Fibroblast of skin of left quadriceps (primary cell): ENCODE results near the gene SPRY4.
"Not testable (repeated sequence)": the region's sequence is repeated elsewhere in the genome, so short reads cannot be mapped to it uniquely, and the experiment has no call there.

Experiments
- DNase-seq, 2 experiments: peaks; one replicate each; pipeline ENCODE4 v3.0.0-alpha.2; 2013; ENCODE audit warnings: low read depth in 2 of 2

The SPRY4 gene

GRCh38 chr5:142334538-142334937 is 9.7 kb upstream of the SPRY4 start:
- no peak for DNase-seq

DNA sequence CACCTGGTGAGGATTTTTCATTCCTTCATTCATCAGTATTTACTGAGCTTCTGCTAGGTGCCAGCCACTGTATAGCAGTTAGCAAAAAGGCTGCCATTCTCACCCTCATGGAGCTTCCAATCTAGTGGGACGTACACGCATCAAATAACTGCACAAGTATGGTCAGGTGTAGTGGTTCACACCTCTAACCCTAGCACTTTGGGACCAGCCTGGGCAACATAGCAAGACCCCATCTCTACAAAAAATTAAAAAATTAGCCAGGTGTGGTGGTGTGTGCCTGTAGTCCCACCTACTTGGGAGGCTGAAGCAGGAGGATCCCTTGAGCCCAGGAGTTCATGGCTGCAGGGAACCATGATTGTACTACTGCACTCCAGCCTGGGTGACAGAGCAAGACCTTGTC is 8.9 kb upstream of the SPRY4 start:
- DNase-seq = not testable (repeated sequence)

GRCh38 chr5:142330444-142330843 is 5.6 kb upstream of the SPRY4 start:
- DNase-seq = no peak

- DNase-seq = no peak
Measured at GRCh38 chr5:142330026-142330425, 5.2 kb upstream of the SPRY4 start.

DNA sequence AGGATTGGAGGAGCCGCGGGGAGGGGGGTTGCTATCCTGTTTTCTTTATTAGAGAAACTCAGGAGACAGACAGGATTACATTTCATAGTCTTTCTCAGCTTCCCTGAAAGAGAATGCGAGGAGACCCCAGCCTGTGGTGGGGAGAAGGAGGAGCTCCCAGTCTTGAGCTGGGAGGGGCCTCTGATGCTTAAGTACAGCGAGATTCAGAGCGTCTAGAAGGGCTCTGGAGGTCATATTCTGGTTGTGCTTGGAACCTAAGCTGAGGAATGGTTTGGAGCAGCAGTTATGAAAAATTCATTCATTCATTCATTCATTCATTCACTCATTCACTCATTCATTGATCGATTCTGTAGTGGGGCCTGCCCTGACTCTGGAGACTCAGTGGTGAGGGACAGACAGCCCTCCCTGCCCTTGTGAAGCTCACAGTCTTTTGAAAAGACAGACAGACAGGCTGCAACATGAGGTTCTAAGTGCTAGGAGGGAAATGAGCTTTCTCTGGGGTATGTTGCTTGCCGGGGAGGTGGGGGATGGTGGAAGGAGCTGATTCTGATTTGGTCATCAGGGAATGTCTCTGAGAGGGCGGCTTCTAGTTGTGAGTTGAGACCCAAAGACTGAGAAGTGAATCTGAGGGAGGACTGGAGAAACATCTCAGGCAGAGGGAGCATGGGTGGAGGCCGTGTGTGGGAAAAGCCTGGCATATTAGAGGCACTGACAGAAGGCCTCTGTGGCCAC is 2.5 kb upstream of the SPRY4 start:
- peak; percentile 65 to 72 for DNase-seq

GRCh38 chr5:142326480-142326938 is 1.7 kb upstream of the SPRY4 start:
- DNase-seq = no peak

DNA sequence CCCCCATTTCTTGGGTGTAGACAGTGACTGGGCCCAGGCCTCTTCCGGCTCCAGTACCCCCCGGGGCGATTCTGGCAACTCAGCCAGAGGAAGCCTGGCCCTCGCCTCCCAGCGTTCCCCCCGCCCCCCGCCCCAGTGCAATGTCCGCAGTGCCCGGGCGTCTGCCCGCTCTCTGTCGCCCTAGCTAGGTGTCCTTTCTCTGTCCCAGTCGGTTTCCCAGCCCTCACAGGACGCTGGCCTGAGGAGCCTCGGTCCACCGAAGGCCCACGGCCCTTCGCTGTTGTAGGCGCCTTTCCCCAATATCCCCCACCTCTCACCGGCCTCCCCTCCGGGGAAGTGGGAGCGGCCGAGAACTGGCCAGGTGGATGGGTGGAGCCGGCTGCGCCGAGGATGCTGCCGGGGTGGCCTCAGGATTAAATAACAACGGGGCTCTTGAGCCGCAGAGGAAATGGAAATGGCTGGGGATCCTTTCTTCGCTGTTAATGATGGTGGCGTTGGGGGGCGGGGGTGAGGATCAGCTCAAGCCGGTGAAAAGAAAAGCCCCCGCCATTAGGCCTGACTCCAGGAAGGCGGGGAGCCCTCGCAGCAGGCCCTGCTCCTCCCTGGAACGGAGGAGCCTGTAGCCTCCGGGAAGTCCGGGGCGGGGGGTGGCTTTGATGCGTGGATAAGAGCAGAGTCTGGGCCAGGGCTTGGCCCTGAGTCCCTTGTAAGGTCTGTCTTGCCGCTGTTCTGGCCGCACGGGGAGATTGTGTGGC is 1.1 kb upstream of the SPRY4 start:
- peak; percentile 58 to 59 for DNase-seq

DNA sequence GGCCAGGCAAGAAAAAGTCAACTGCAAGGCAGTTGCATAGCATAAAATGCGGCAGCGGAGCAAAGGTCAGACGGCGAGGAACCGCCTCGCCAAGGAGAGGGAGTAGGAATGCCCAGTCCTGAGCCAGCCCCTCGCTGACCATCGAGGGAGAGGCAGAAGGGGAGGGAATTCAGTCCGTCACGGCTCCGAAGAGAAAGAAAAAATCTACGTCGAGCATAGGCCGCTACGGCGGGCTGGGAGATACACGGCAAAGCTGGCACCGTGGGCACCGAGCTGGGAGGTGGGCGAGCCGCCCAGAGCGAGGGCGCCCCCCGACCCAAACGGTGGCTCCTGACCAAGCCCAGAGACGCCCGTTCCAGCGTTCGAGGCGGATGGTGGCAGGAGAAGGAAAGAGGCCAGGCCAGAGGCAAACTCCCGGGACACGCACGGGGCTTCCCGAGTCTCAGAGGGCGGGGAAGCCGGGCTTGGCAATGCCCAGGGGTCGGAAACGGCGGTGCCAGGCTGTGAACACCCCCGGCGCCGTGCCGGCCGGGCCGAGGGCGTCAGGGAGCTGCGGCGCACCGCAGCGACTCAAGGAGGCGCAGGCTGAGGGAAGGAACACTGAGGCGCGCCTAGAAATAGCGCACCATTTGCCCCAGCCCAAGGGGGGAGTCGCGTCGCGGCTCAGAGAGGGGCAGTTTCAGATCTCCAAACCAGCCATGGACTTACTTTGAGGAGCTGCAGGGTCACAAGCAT is 518 bp downstream of the SPRY4 start:
- no peak for DNase-seq

GRCh38 chr5:142323480-142324135 is 1.2 kb downstream of the SPRY4 start:
- no peak for DNase-seq

- DNase-seq = peak; percentile 50 to 57
Measured at GRCh38 chr5:142322747-142323479, 1.9 kb downstream of the SPRY4 start.

DNA sequence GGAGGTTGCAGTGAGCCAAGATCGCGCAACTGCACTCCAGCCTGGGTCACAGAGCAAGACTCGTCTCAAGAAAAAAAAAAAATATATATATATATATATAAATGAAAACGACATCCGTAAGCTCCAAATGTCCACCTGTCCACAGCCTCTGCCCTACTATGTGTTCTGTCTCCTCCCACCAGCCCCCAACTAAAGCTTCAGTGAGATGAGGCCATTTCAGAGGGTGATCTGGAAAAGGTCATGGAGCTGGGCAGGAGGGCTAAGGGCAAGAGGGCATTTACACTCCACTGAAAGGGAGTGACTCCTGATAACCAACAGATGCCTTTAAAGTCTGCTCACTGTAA is 2.4 kb downstream of the SPRY4 start:
- no peak for DNase-seq

GRCh38 chr5:142320851-142321560 is 3.8 kb downstream of the SPRY4 start:
- no peak for DNase-seq

GRCh38 chr5:142320430-142320738 is 4.4 kb downstream of the SPRY4 start:
- DNase-seq = no peak

DNA sequence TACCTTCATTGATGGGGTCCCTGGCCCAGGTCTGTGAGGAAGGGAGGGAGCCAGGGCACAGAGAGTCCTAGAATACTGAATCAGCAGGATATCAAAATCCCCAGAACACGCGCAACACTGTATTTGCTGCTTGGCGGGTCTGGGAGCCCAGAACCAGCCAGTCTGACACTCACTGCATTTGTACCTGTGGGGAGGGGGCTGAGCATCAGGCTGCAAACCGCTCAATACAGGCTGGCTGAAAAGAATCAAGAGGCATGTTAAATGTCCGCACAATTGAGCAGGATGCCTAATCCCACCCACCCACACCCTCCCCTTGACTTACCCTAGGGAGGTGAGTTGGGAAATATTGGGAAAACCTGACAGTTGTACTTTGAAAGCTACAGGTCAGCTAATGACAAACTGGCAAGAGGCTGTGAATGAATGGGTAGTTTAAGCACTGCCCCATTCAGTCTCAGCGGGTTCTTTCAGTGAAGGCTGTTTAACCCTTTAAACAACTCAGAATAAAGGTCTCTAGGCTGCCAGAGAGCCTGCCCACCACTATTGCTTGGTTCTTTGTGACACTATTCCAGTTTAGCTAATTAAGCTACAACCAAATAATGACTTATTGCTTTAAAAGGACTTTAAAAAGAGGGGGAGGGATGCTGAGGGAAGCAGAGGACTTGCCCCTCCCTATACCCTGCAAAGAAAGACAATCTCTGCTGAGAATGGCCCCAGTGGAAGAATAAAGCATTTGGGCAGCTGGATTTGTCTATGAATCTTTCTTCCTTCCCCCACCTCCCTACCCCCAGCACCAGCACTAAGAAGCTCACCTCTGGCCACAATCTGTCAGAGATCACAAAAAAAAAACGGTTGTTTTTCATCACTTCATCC is 5.0 kb downstream of the SPRY4 start:
- no peak for DNase-seq

DNA sequence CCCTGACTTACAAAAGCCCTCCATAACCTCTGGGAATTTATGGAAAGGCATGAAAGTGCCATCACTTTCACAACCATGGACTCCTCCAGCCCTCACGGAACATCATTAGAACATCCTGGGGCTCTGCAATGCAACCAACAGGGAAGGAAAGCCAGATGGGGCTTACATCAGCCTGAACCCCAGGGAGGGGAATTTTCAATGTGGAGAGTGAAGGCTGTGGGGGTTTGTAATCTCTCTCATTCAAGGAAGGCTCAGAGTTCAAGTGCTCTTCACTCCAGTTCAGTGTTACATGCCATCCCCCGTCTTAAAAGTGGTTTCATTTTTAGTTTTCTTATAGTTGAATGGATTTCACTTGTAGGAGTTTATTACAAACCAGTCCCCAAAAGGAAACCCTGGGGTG is 5.7 kb downstream of the SPRY4 start:
- DNase-seq = no peak

DNA sequence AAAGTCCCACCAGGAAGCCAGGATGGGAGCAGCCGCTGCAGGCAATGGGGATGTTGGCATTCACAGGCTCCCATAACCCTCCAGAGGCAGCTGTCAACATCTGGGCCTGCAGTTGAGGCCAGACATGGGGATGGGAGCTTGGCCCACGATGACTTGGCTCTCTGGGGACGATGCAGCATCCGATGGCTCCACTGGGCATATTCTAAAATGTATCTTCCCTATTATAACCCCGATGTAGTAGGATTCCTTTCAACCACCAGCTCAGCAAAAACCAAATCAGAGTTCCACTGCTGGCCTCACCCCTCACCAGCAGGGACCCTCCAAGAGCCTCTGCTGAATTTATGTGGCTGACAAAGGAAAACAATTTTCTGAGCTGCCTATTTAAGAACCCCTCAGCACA is 7.1 kb downstream of the SPRY4 start:
- DNase-seq = no peak

GRCh38 chr5:142317173-142317572 is 7.6 kb downstream of the SPRY4 start:
- no peak for DNase-seq

DNA sequence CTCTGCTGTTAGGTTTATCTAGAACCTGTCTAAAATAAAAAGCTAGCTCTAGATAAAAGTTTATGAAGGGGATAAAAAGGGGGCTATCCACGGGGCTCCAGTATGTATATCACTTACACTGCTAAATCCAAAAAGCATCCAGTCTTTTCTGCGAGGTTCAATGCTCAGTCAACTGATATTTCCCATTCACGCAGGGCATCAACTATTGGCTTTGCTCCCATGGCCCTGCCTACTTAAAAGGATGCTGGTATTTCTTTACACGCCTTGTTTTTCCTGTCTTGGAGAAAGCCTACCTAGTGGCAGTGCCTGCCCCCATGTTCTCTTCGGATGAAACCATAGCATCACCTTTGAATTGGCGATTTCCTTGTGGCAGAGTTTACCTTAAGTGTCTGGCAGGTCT is 8.1 kb downstream of the SPRY4 start:
- DNase-seq = no peak

DNA sequence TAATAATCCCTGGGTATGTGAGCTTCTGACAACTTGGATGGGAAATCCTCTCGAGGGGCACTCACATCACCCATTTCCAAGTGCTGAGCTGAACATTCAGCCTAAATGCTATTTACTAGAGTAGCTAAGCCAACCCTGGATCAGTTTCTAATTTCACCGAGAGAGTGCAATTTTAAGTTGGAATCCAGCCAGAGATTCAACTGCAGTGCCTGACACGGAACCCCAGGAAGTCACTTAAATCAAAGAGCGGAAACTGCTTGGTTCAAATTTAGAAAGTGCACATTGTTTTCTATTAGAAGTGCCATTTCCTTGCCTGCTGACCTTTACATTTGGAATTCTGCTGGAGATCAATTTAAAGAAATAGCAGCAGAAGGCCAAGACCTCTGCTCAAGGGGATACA is 8.8 kb downstream of the SPRY4 start:
- peak; percentile 55 to 56 for DNase-seq
